DOHH2 (cell line): ENCODE measurements around the gene USH1G.

ENCODE experiments used
- H3F3A ChIP-seq: fragments of 200-600 bp; sonication (generic), shearing (Covaris generic); 2 replicates; pipeline ENCODE4 v1.6.0; 2016; ENCODE audit warnings: antibody characterized with exemption, mild to moderate bottlenecking; ENCODE audit not compliant: control insufficient read depth, insufficient read depth
- H3K27ac ChIP-seq: fragments of 200-600 bp; sonication (generic); 2 replicates; pipeline ENCODE4 v1.5.1; 2014; ENCODE audit warnings: low read depth, mild to moderate bottlenecking, low read length, moderate library complexity
- H3K27me3 ChIP-seq: fragments of 200-600 bp; sonication (generic); 2 replicates; pipeline ENCODE4 v1.6.1; 2014; ENCODE audit warnings: mild to moderate bottlenecking, low read length, mixed read lengths; ENCODE audit not compliant: control insufficient read depth
- H3K36me3 ChIP-seq: fragments of 200-600 bp; sonication (generic); 2 replicates; pipeline ENCODE4 v1.6.1; 2014; ENCODE audit warnings: mild to moderate bottlenecking, low read length, moderate library complexity, mixed read lengths; ENCODE audit not compliant: control insufficient read depth
- H3K4me1 ChIP-seq: fragments of 200-600 bp; sonication (generic); 2 replicates; pipeline ENCODE4 v1.6.1; 2014; ENCODE audit warnings: mild to moderate bottlenecking, low read length, mixed read lengths; ENCODE audit not compliant: control insufficient read depth
- H3K4me2 ChIP-seq: fragments of 200-600 bp; sonication (generic); 2 replicates; pipeline ENCODE4 v1.6.0; 2014; ENCODE audit warnings: mild to moderate bottlenecking, low read length, moderate library complexity
- H3K4me3 ChIP-seq: fragments of 200-600 bp; sonication (generic); 2 replicates; pipeline ENCODE4 v1.5.1; 2014; ENCODE audit warnings: mild to moderate bottlenecking, low read length, mixed read lengths
- H3K79me2 ChIP-seq: fragments of 200-600 bp; sonication (generic); 2 replicates; pipeline ENCODE4 v1.6.1; 2014; ENCODE audit warnings: mild to moderate bottlenecking, low read length, mixed read lengths; ENCODE audit not compliant: control insufficient read depth
- H3K9me2 ChIP-seq: fragments of 200-600 bp; sonication (generic); replicated peaks from 2 replicates; pipeline ENCODE4 v1.6.1; 2014; ENCODE audit warnings: mild to moderate bottlenecking, low read length, mixed read lengths; ENCODE audit not compliant: control insufficient read depth
- H3K9me3 ChIP-seq: fragments of 200-600 bp; sonication (generic); 2 replicates; pipeline ENCODE4 v1.6.1; 2014; ENCODE audit warnings: antibody characterized with exemption, low read length, mixed read lengths; ENCODE audit not compliant: control insufficient read depth, insufficient read depth
- H4K20me1 ChIP-seq: fragments of 200-600 bp; sonication (generic); 2 replicates; pipeline ENCODE4 v1.6.0; 2014; ENCODE audit warnings: low read depth, mild to moderate bottlenecking, antibody characterized with exemption, low read length, moderate library complexity; ENCODE audit not compliant: control insufficient read depth, insufficient read depth
- CTCF ChIP-seq: fragments of 200-600 bp; sonication (generic); IDR thresholded peaks from one replicate; pipeline ENCODE4 v1.5.1; 2014; ENCODE audit warnings: antibody characterized with exemption, mild to moderate bottlenecking, low read depth, low read length; ENCODE audit not compliant: poor library complexity, severe bottlenecking
- EZH2phosphoT487 ChIP-seq: fragments of 200-600 bp; sonication (generic); IDR thresholded peaks from 2 replicates; pipeline ENCODE4 v1.6.1; 2017; ENCODE audit warnings: borderline replicate concordance, mild to moderate bottlenecking, antibody characterized with exemption, low read length, moderate library complexity, mixed read lengths

USH1G gene

DNA sequence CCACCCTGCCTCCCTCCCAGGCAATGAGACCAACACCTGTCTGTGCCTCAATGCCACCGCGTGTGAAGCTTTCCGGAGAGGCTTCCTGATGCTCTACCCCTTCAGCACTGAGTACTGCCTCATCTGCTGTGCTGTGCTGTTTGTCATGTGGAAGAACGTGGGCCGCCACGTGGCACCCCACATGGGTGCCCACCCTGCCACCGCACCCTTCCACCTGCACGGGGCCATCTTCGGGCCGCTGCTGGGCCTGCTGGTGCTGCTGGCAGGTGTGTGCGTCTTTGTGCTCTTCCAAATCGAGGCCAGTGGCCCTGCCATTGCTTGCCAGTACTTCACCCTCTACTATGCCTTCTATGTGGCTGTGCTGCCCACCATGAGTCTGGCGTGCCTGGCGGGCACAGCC is 23.6 kb upstream of the USH1G start:
- Histone ChIP-seq H4K20me1 (no peaks in the 10 kb centered on the region), H3K9me2 (no peaks in the 10 kb centered on the region), H3K36me3 (no peaks in the 10 kb centered on the region), H3K4me1 (no peaks in the 10 kb centered on the region), H3K27ac (no peak overlapping the region), H3F3A (no peaks in the 10 kb centered on the region), H3K4me2 (no peak overlapping the region), H3K4me3 (no peak overlapping the region), H3K79me2 (no peaks in the 10 kb centered on the region), H3K9me3 (no peaks in the 10 kb centered on the region), H3K27me3 (peaks cover 9% of the 10 kb centered on the region)
- TF ChIP-seq CTCF (no peak), EZH2phosphoT487 (no peak)

DNA sequence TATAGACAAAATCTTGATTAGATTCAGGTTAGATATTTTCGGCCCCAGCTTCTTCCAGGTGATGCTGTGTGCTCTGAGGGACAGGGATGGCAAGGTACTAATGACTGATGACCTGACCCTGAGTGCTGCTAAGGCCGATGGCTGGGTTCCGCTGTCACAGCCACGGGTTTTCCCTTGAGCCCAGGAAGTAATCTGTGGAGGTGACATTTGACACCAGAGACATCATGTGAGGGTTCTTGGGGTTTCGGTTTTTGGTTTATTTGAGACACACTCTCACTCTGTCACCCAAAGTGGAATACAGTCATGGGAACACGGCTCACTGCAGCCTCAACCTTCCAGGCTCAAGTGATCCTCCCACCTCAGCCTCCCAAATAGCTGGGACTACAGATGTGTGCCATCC is 22.5 kb upstream of the USH1G start:
- H3K9me2 ChIP-seq, result no peaks in the 10 kb centered on the region
- H3K27ac ChIP-seq, result no peak overlapping the region
- H3K4me2 ChIP-seq, result no peak overlapping the region
- TF ChIP-seq CTCF (no peak), EZH2phosphoT487 (no peak)
- no peaks in the 10 kb centered on the region for H3K9me3 ChIP-seq
- no peaks in the 10 kb centered on the region for H3K36me3 ChIP-seq
- H3K27me3 ChIP-seq, result peaks cover 9% of the 10 kb centered on the region
- H4K20me1 ChIP-seq, result no peaks in the 10 kb centered on the region
- no peaks in the 10 kb centered on the region for H3K4me1 ChIP-seq
- H3K4me3 ChIP-seq, result no peak overlapping the region
- H3K79me2 ChIP-seq, result no peaks in the 10 kb centered on the region
- no peaks in the 10 kb centered on the region for H3F3A ChIP-seq

DNA sequence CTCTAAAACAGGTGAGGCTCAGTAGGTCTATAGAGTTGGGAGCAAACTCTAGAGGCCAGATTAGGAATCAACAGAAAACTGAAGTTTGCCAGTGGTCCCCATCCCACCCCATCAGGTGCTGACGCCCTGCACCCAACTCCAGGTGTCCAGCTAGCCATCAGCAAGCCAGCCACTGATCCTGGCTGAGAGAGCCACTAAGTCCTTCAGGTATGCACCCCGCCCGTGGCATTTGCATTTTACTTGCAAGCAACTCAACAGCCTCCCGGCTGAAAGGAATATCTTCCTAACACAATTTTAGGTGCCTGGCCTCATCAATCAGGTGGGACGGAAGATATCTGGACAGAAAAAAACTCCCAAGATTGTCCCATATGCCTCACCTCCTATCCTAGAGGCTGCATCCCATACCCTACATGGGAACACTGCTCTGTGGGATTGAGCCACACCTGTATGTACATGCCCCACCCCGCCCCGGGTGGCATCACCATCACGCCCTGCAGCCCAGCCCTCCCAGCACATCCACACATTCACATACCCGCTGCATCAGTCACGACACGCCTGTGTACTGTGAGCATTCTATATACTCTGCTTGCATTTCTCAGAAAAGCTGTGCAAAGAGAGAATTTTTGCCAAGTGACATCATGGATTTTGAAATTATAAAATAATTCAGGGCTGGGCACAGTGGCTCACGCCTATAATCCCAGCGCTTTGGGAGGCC is 20.9 kb upstream of the USH1G start:
- Histone ChIP-seq H3K4me1 (no peaks in the 10 kb centered on the region), H3K9me3 (no peaks in the 10 kb centered on the region), H3K27ac (no peak overlapping the region), H3F3A (no peaks in the 10 kb centered on the region), H3K36me3 (no peaks in the 10 kb centered on the region), H3K79me2 (no peaks in the 10 kb centered on the region), H3K4me2 (no peak overlapping the region), H3K27me3 (peaks cover 9% of the 10 kb centered on the region), H3K4me3 (no peak overlapping the region), H4K20me1 (no peaks in the 10 kb centered on the region), H3K9me2 (no peaks in the 10 kb centered on the region)
- no peak for TF ChIP-seq CTCF
- no peak for TF ChIP-seq EZH2phosphoT487
